BJ (cell line): ENCODE measurements around the gene FRAS1. TPM values are rescaled to one million over a fixed set of nuclear protein-coding genes. Genes with fewer than 3 reads are reported as not detected.

Experiments used
- CTCF ChIA-PET: fragments of 350-600 bp; formaldehyde crosslinking; extraction: SDS; loops from one replicate; lab custom pipeline; 2021; ENCODE audit warnings: antibody characterized with exemption, inconsistent platforms; lab: Yijun Ruan, JAX
- POLR2A ChIA-PET: fragments of 300-600 bp; sonication (Branson Sonifier 250); formaldehyde crosslinking; extraction: SDS; loops from one replicate; lab custom pipeline; 2021; ENCODE audit warnings: antibody characterized with exemption; lab: Charles Lee
- DNase-seq: peaks from one replicate; pipeline ENCODE4 v3.0.0-alpha.2; 2011; ENCODE audit warnings: low read depth
- H3K27me3 ChIP-seq: 2 replicates; pipeline ENCODE4 v1.6.0; 2011; ENCODE audit warnings: low read length; ENCODE audit not compliant: control insufficient read depth, insufficient read depth
- H3K36me3 ChIP-seq: 2 replicates; pipeline ENCODE4 v1.5.1; 2011; ENCODE audit warnings: low read length; ENCODE audit not compliant: control insufficient read depth, insufficient read depth
- H3K4me3 ChIP-seq: 2 replicates; pipeline ENCODE4 v1.5.1; 2011; ENCODE audit warnings: low read depth, mild to moderate bottlenecking, control low read depth, low read length
- CTCF ChIP-seq: IDR thresholded peaks from 2 replicates; pipeline ENCODE4 v1.5.1; 2011; ENCODE audit warnings: low read depth, mild to moderate bottlenecking, control low read depth, inconsistent platforms, low read length, moderate library complexity; ENCODE audit not compliant: insufficient read depth
- polyA plus RNA-seq: library from polyadenylated mRNA; depleted of rRNA; stranded (reverse); fragments of >200 nt; gene quantifications from 2 replicates; pipeline ENCODE4 v1.2.3, GENCODE V29; 2011

Gene FRAS1
- polyA plus RNA-seq, 1 experiment, result 4.4 TPM

GRCh38 chr4:78476108-78476704 lies 419.1 kb downstream of the FRAS1 start:
- H3K36me3 ChIP-seq, result no peaks in the 10 kb centered on the region
- DNase-seq, result no peak
- CTCF ChIA-PET, result interaction anchor here (1.3 kb wide), 1 partner anchor 416 kb away, joined by 3 read pairs; no protein-coding TSS in a partner anchor
- no peaks in the 10 kb centered on the region for H3K27me3 ChIP-seq
- H3K4me3 ChIP-seq, result no peak overlapping the region
- POLR2A ChIA-PET, result no interaction called here
- no peak for TF ChIP-seq CTCF

- ChIA-PET CTCF (no interaction called here), POLR2A (no interaction called here)
- Histone ChIP-seq H3K36me3 (no peaks in the 10 kb centered on the region), H3K4me3 (no peak overlapping the region), H3K27me3 (no peaks in the 10 kb centered on the region)
- peak; percentile 31 for DNase-seq
- no peak for TF ChIP-seq CTCF
Measured at GRCh38 chr4:78477276-78477675, 420.2 kb downstream of the FRAS1 start.

- no peak for DNase-seq
- Histone ChIP-seq H3K36me3 (no peaks in the 10 kb centered on the region), H3K27me3 (no peaks in the 10 kb centered on the region), H3K4me3 (no peak overlapping the region)
- ChIA-PET POLR2A (interaction anchor here (0.6 kb wide), 1 partner anchor 10 kb away, joined by 4 read pairs; no protein-coding TSS in a partner anchor), CTCF (interaction anchor here (0.6 kb wide), 1 partner anchor 184 kb away, joined by 3 read pairs; no protein-coding TSS in a partner anchor)
- no peak for TF ChIP-seq CTCF
Measured at GRCh38 chr4:78478523-78478922, 421.4 kb downstream of the FRAS1 start.

DNA sequence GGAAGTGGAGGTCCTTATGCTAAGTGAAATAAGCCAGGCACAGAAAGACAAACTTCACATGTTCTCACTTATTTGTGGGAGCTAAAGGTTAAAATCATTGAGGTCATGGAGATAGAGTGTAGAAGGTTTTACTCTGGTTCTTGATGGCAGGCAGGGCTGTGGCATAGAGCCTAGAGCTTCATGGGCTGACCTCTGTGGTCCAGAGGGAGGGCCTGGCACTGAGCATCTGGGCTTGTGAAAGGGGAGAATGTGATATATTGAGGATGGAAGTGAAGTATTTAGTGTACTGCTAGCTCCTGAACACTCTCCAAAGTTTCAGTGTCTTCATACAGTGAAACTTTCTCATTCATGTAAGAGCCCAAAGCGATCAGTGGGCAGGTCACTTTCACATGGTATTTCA lies 423.2 kb downstream of the FRAS1 start:
- no peak for DNase-seq
- H3K4me3 ChIP-seq, result no peak overlapping the region

GRCh38 chr4:78481180-78481579 lies 424.1 kb downstream of the FRAS1 start:
- TF ChIP-seq CTCF, result no peak
- POLR2A ChIA-PET, result no interaction called here
- Histone ChIP-seq H3K27me3 (no peaks in the 10 kb centered on the region), H3K36me3 (no peaks in the 10 kb centered on the region), H3K4me3 (no peak overlapping the region)
- CTCF ChIA-PET, result interaction anchor here (1.7 to 2.2 kb wide), 3 partner anchors 16 to 422 kb away, joined by 3 to 7 read pairs (median 4); no protein-coding TSS in a partner anchor
- DNase-seq, result peak; percentile 96

More for the DNA sequence above, 423.2 kb downstream of the FRAS1 start:
- POLR2A ChIA-PET, result interaction anchor here (0.6 kb wide), 1 partner anchor 182 kb away, joined by 5 read pairs; no protein-coding TSS in a partner anchor
- no peaks in the 10 kb centered on the region for H3K36me3 ChIP-seq
- no peak for TF ChIP-seq CTCF
- CTCF ChIA-PET, result interaction anchor here (1.7 to 2.2 kb wide), 2 partner anchors 15 to 421 kb away, joined by 4 to 7 read pairs; no protein-coding TSS in a partner anchor
- no peaks in the 10 kb centered on the region for H3K27me3 ChIP-seq
